ENCODE data around the gene DNASE1L3.
"Not testable (repeated sequence)": the region's sequence is repeated elsewhere in the genome, so short reads cannot be mapped to it uniquely, and the experiment has no call there.

The DNASE1L3 gene

DNA sequence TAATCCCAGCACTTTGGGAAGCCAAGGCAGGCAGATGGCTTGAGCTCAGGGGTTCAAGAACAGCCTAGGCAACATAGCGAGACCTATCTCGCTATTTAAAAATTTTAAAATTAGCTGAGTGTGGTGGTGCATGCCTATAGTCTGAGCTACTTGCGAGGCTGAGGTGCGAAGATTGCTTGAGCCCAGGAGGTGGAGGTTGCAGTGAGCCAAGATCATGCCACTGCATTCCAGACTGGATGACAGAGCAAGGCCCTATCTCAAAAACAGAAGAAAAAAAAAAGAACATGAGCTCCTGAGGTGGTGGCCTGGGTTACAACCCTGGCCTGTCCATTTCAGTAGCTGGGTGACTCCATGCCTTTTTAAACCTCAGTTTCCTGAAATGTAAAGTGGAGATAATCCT is 7.2 kb downstream of the DNASE1L3 start:
- DNase-seq (ENCODE audit: low spot score) = no peak
- TF ChIP-seq, protein P1, sequence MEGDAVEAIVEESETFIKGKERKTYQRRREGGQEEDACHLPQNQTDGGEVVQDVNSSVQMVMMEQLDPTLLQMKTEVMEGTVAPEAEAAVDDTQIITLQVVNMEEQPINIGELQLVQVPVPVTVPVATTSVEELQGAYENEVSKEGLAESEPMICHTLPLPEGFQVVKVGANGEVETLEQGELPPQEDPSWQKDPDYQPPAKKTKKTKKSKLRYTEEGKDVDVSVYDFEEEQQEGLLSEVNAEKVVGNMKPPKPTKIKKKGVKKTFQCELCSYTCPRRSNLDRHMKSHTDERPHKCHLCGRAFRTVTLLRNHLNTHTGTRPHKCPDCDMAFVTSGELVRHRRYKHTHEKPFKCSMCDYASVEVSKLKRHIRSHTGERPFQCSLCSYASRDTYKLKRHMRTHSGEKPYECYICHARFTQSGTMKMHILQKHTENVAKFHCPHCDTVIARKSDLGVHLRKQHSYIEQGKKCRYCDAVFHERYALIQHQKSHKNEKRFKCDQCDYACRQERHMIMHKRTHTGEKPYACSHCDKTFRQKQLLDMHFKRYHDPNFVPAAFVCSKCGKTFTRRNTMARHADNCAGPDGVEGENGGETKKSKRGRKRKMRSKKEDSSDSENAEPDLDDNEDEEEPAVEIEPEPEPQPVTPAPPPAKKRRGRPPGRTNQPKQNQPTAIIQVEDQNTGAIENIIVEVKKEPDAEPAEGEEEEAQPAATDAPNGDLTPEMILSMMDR (IDR thresholded peaks at IDR 0.05; ENCODE audit: extremely low read depth, missing control alignments) = no peak

- TF ChIP-seq, protein P1 (IDR thresholded peaks at IDR 0.05; ENCODE audit: extremely low read depth, missing control alignments) = no peak
- peak; percentile 64 for DNase-seq (ENCODE audit: low spot score)
Measured at GRCh38 chr3:58202917-58203360, 7.8 kb downstream of the DNASE1L3 start.

DNA sequence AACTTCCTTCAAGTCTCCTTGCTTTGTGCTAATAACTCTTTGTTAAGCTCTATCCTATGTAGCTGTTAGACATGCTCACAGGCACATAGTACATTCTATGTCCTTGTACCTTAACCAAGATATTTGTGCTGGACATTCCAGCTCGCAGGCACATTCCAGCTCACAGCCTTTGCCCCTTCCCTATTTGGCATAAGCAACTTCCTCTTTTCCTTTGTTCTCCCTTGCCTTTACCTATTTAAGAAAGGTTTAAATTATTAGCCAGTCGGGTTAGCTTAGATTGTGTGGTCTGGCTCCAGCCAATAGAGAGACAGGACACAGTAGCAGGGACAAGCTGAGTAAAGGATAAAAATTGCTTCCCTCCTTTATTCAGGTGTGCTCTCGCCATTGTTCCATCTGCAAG is 9.3 kb downstream of the DNASE1L3 start:
- DNase-seq (ENCODE audit: low spot score) = not testable (repeated sequence)

DNA sequence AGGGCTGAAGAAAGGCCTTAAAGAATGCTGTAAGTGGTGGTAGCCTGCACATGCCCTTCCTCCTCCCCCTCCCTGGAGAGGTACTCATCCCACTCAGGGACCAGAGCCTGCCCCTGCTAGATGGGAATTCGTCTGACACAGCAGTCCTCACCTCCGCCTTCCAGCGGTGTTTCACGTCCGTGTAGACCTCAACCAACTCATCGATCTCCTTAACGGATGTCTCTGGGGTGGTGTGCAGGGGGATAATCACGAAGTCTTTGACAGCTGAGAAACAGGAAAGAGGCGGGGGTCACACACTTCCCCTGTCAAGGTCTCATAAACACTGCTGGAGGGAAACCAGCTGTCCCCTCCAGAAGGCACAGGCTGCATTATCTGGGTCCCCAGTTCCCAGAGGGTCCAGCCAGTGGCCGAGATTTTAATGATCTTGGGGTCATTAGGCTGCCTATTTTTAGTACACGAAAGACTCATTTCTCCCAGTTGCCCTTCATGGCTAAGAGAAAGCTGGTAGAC is 9.9 kb downstream of the DNASE1L3 start:
- DNase-seq (ENCODE audit: low spot score) = peak; percentile 34
- TF ChIP-seq, protein P1 (IDR thresholded peaks at IDR 0.05; ENCODE audit: extremely low read depth, missing control alignments) = no peak

DNA sequence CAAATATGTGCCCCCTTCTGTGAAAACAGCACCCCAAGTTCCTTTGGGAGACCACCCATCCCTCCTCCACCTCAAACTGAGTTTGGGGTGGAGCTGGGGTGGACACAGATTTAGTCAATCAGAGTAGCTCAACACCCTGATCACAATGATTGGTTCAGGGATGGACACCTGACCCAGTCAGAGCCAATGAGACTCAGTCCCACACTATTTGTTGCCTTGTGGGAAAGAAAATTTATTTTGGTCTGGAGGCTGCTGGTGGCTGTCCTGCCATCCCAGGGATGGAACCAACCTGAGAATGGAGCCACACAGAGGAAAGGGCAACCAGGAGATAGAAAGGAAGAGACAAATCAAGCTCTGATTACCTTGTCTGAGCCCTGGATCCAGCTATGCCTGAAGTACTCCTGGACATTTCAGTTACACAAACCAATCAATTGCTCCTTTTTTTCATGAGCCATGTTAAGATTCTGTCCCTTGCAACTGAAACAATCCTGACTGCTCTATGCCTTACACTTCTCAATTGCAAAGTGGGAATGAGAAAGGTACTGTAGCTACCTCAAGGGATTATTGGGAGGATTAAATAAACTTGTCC is 10.6 kb downstream of the DNASE1L3 start:
- TF ChIP-seq, protein P1 (IDR thresholded peaks at IDR 0.05; ENCODE audit: extremely low read depth, missing control alignments) = no peak
- no peak for DNase-seq (ENCODE audit: low spot score)

DNA sequence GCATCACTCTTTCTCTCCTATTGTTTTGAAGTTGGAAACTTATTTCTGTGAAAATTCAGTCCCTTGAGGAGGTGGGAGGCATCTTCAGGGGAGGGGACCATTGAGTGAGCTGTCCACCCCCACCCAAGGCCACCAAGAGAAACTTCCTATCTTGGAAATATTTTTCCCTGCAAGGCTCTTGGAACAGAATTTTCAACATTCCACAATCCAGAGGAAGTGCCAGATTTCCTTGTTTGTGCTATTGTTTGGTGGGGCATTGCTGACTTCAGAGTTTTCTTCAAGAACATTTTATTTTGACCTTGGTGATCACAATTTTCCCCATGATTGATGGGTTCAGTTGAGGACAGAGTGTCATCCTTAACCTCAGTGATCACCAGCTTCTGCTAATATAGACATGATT is 12.0 kb downstream of the DNASE1L3 start:
- TF ChIP-seq, protein P1 (IDR thresholded peaks at IDR 0.05; ENCODE audit: extremely low read depth, missing control alignments) = no peak
- DNase-seq (ENCODE audit: low spot score) = no peak

DNA sequence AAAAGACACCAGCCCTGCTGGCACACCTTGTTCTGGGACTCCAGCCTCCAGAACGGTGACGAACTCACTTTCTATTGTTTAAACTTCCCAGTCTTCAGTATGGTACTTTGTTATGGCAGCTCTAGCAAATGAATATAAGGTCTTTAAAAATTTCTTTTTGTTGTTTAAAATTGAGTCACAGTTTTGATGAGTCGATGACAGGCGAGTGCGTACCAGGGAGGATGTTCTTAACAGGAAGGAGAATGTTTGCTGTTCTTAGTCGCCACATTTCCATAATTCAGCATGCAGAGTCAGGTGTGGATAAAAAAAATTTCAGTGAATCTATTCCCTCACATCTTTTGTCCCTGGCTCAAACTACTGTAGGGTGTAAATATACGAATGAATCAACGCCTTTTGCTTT is 12.4 kb downstream of the DNASE1L3 start:
- no peak for DNase-seq (ENCODE audit: low spot score)
- TF ChIP-seq, protein P1 (IDR thresholded peaks at IDR 0.05; ENCODE audit: extremely low read depth, missing control alignments) = no peak

DNA sequence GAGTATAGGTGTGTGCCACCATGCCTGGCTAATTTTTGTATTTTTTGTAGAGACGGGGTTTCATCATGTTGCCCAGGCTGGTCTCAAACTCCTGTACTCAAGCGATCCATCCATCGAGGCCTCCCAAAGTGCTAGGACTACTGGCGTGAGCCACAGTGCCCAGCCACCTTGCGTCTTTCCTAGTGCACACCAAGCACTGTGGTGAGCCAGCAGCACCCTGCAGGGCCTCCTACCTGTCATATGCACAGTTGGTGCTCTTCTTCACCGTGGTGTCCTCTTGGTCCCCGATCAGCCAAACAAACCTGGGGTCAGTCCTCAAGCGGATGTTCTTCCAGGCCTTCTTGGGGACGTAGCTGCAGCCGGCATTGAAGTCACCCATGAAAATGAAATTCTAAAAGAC is 13.2 kb downstream of the DNASE1L3 start:
- TF ChIP-seq, protein P1 (IDR thresholded peaks at IDR 0.05; ENCODE audit: extremely low read depth, missing control alignments) = no peak
- DNase-seq (ENCODE audit: low spot score) = no peak

All from GM20000 (cell line).